NOMO-1 (cell line): ENCODE measurements around the gene RSPH9.
"Not testable (repeated sequence)": the region's sequence is repeated elsewhere in the genome, so short reads cannot be mapped to it uniquely, and the experiment has no call there.

Experiments used
- DNase-seq, 2 experiments: peaks; one replicate each; lab custom pipeline; 2025; ENCODE audit not compliant: unreplicated experiment in 2 of 2; lab: John Stamatoyannopoulos, UW

The RSPH9 gene

DNA sequence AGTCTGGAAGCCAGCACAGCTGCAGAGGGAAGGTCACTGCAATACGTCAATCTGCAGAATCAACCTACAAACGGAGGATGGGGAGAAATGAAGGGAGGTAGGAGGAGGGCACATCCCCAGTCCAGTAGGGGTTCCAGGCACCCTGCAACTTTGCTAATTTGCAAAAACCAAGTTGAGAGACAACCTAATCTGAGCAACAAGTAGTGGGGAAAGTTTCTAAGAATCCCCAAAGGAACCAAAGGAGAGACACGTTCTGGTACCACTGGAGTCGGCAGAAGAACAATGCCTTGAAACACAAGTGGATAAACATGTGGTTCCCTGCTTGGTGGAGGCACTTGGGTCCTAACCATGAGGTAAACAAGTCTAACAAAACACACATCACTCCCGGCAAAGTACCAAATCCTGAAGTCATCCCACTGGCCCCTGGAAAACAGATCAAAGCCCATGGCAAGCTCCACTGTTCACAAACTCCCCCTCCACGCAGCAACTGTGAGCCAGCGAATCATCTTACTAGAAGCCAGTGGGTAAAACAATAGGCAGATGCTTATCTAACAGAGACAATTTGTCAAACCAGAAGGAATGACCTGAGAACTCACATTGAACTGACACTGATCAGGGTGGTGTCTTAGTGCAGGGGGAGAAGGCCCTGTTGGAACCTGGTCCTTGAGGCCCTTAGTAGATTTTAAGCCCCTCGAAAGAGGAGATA lies 38.0 kb downstream of the RSPH9 start:
- DNase-seq, result no peak

DNA sequence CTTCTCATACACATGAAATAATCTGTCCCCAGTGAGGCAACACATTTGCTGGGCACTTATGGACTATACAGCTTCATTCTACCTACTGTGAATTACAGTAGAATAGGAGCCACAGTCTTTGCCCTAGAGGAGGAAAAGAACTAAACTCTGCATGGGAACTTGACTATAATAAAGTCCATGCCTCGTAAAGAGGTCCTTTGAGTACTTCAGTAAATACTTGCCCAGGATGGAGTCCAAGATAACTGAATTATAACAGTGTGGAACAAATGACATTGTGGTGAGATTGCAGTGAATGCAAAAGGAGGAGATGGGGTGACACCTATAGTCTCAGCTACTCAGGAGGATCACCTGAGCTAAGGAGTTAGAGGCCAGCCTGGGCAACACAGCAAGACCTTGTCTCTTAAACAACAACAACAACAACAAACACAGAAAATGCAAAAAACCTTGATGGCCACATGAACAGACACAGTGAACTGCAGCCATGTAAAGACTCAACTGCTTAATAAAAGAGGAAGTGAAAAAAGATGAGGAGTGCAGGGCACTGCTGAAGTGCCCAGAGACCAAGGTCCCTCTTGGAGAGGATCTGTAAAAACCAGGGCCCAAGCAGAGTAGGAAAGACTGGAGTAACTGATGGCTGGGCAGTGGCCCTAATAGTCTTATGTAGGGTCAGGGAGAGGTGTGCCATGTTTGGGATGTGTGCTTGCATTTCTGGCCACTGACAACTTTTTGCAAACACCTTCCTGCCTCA lies 39.0 kb downstream of the RSPH9 start:
- peak; percentile 40 to 73 for DNase-seq

DNA sequence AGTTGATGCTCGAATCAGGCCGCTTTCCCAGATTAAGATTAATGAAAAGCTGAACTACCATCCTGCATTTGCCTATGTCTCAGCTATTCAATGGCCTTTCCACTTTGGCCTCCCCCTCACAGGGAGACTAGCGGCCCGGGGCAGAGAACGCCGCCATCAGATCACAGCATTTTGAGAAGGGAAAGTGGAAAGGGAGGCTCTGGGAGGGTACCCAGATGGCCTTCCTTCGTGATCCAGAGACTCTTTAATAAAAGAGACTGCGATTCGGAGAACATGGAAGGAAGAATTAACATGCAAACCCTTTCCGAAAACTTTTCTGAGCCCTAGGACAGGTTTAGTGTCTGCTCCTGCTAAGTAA lies 42.2 kb downstream of the RSPH9 start:
- no peak for DNase-seq

DNA sequence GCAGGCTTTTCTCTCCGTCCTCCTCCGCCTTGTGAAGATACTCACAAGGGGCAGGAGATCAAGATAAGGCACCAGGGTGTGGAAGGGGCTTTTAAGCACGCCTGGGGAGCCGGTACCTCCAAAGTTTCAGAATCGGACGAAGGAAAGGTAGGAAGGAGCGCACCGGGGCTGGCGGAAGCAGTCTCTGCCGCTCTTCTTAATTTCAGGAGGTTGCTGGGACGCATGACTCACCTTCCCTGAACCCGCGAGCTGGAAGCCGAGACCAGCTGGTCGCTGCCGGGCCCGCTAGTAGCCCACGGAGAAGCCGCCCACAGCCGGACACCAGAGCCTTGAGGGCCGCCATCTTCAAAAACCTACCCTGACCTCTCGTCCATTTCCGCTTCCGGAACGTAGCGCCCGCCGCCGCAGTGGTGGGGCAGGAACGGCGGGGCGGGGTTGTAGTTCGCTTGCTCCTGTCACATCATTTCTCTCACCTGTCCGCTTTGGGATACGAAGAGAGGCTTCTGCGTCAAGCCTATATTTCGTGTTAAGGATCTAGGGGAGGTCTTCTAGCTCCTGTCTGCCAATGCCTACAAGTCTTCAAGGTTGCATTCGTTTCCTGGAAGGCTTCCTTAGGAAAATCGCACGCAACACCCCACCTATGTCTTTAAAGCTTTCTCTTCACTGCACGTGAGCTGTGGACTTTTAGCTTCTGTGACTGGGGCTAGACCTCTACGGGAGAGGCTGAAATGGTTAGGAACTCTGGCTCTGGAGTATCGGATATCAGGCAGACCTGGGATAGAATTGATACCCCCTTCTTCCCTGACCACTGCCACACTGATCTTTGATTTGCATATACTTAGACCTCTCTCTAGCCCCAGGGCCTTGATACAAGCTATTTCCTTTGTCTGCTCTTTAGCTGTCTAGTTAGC lies 42.9 kb downstream of the RSPH9 start, which contains the start of gene MRPS18A:
TSS of gene MRPS18A (minus strand) at position 355 of the 911 bp plus-strand sequence. CDS start at position 343, 12 bp downstream.
- DNase-seq, result peak; percentile 68 to 75

DNA sequence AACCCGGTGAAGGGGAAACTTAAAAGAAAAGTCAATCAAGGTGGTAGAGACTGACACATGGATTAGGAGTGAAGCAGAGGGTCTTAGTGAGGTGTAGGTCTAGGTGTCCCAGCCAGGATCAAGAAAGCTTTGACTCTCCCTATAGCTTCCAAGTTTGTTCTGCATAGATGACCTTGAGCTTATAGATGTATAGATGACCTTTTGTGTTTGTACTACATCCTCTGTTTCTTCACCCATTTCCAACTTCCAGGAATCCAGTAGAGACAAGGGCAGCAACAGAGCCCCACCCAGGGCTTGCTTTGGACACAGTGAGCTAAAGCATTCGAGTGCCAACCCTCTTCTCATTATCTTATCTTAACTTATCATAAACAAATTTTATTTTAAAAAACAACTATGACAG lies 44.6 kb downstream of the RSPH9 start:
- DNase-seq, result no peak

- no peak for DNase-seq
Observed at GRCh38 chr6:43695215-43695966, 50.6 kb downstream of the RSPH9 start.

DNA sequence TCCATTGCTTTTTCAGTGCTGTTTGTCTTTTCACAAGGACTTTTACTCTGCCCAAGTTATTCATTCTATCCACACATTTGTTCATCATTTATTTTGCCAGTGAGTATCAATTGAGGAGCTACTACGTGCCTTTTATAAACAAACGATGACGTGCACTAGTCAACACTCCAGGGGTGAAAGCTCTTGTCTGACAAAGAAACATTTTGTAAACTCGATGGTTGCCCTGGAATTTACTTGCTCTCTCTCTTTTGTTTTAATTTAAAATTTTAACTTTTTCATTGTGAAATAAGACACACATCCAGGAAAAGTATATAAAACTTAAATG lies 51.1 kb downstream of the RSPH9 start:
- no peak for DNase-seq

- DNase-seq, result no peak
Observed at GRCh38 chr6:43697421-43697820, 52.6 kb downstream of the RSPH9 start.

GRCh38 chr6:43698584-43699349 lies 53.9 kb downstream of the RSPH9 start:
- DNase-seq, result no peak

DNA sequence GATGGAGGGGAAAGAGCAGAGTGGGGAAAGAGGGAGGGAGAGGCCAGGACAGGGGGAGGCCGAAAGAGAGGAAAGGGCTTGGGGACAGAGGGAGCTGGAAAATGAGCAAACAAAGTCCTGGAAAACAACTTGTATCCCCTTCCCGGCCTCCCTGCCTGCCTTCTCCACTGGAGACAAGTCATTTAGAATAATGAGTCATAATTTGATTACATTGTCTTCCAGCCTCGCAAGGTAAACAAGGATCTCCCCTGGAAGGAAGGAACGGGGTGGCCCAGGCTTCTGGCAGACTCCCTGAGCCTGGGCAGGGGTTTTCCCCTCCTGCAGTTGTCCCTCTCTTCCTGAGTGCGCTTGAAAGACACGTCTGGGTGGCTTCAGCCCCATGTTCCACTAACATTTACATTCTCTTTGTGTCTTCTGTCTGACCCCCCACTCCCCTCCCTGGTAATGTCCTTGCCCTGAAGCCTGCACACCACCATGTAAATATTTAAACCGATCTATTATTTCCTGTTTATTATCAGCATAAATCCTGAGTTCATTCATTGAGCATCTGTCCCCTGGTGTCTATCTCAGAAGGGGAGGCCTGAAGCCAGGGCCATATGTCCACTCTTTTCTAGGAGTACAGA lies 54.8 kb downstream of the RSPH9 start:
- no peak for DNase-seq

DNA sequence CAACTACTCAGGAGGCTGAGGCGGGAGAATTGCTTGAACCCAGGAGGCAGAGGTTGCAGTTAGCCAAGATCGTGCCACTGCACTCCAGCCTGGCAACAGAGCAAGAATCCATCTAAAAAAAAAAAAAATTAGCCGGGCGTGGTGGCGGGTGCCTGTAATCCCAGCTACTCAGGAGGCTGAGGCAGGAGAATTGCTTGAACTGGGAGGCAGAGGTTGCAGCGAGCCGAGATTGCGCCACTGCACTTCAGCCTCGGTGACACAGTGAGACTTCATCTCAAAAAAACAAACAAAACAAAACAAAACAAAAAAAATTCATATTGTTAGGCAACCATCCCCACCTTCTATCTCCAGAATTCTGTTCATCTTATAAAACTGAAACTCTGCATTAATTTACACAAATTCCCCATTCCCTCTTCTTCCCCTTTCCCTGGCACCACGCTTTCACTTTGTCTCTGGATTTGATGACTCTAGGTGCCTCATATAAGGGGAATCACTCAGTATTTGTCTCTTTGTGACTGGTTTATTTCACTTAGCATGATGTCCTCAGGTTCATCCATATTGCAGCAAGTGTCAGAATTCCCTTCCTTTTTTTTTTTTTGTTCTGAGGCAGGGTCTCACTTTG lies 56.2 kb downstream of the RSPH9 start:
- DNase-seq, result not testable (repeated sequence)

DNA sequence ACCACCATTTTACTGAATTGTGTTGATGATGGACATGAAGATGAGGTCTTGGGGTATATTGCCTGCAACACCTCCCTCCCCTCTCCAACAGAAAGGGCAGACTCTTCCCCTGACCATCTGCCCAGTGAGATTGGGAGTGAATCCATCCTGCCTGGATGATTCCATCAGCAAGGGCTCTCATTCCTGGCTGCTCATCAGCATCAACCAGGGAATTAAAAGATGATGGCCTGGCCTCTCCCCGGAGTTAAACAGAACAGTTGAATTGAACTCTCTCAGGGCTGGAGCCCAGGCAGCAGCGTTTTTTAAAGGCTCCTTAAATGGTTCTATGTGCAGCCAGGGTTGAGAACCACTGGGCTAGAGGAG lies 57.3 kb downstream of the RSPH9 start:
- no peak for DNase-seq

GRCh38 chr6:43702534-43703440 lies 58.0 kb downstream of the RSPH9 start:
- peak; percentile 15 to 29 for DNase-seq

DNA sequence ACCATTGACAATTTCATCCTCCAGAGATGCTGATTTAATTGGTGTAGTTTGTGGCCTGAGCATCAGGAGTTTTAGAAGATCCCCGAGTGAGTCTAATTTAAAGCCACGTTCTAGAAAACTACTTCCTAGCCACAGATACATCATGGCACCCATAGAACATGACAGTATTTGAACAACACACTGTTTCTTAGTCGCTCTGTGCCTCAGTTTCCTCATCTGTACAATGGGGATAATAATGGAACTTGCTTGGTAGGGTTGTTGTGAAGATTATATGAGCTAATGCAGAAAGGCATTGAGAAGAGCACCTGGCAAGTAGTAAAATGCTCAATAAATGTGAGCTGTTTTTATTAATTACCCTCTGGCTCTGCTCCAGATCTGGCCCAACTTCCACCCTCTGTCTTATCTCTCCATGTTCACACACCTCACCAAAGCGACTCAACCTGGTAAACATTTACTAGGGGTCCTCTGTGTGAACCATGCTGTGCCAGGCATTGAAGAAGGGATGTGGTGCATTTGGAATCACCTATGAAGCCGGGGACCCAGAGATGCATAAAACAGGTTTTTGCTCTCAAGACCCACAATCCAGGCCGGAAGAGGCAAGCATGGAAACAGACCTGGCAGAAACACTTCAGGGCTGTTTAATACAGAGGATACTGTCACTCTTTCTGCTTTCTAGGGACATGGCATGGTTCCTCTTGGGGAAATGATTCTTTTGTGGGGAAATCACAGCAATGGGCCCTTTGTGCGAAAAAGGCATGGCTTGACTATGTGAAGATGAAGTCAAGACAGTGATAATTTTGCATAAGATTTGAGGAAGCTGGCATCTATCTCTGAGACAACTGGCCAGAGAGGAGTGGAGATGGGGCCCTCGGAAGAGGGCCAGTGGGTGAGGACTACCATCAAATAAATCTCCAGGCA lies 58.9 kb downstream of the RSPH9 start:
- no peak for DNase-seq

DNA sequence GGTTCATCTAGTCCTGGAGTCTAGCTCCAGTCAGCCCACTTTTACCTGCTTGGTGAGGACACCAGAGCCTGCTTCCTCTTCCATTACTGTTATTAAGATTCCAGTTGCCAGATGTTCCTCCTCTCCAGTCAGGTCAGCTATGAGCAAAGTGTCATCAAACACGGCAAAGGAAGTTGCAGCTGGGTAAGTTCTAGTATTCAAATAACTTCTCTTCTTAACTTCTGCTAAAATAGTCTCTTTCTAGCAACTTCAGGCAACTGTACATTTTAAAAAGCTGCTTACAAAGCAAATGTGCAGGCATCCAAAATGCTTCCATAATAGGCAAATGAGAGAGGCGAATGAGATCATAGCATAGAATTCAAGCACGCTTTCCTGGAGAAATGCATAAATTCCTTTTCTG lies 61.2 kb downstream of the RSPH9 start:
- peak; percentile 49 to 84 for DNase-seq

- no peak for DNase-seq
Observed at GRCh38 chr6:43706788-43707187, 62.0 kb downstream of the RSPH9 start.

GRCh38 chr6:43707269-43707668 lies 62.4 kb downstream of the RSPH9 start:
- no peak for DNase-seq
